Skin epidermis (tissue), 12 donors: ENCODE data around the gene GRID2.

Experiments used
- H3K27ac ChIP-seq, 21 experiments: fragments of 200-600 bp; sonication (generic) in 11 of 21; one replicate each; pipeline ENCODE4 v1.5.0; 2020; ENCODE audit warnings: mild to moderate bottlenecking in 3 of 21, inconsistent platforms in 2 of 21, moderate library complexity in 2 of 21
- H3K4me3 ChIP-seq, 7 experiments: fragments of 200-600 bp; sonication (generic) in 2 of 7; one replicate each; pipeline ENCODE4 v1.5.0; 2020; ENCODE audit warnings: inconsistent platforms in 2 of 7, mild to moderate bottlenecking in 2 of 7, moderate library complexity in 1 of 7

GRID2 gene

DNA sequence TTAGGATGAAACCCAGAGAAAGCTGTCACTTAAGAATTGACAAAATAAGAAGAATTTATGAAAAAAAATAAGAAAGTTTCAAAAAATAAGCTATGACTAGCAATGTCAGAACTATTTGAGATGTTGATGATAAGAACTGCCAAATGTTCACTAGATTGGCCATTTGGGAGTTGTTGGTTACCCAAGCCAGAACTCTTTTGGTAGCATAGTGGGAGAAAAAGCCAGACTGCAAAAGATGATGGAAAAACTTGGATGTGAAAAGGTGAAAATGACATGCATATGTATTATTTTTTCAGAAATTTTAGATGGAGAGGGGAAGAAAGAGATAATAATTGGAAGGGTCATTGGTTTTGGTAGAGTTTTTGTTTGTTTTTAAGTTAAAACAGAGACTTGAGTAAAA is 1127.6 kb downstream of the GRID2 start:
- Histone ChIP-seq H3K4me3 (no peak overlapping the region), H3K27ac (no peak overlapping the region)

DNA sequence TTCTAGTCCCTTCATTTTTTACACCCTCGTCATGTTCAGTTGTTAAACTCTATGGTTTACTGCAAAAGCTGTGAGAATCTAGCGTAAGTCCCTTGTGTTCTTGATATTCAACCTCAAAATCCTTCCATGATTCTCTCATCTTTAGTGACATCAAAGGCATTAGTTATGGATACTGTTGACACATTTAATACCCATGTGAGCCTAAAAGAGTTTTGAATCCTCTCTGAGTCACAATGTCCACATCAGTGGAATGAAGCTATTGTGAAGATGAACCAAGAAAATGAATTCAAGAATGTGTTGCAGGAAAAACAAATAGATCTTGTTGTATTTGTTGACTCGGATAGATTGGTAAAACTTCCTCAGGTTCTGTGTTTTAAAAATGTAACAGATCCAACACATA is 1130.1 kb downstream of the GRID2 start:
- no peak overlapping the region for H3K4me3 ChIP-seq
- H3K27ac ChIP-seq, result no peak overlapping the region

DNA sequence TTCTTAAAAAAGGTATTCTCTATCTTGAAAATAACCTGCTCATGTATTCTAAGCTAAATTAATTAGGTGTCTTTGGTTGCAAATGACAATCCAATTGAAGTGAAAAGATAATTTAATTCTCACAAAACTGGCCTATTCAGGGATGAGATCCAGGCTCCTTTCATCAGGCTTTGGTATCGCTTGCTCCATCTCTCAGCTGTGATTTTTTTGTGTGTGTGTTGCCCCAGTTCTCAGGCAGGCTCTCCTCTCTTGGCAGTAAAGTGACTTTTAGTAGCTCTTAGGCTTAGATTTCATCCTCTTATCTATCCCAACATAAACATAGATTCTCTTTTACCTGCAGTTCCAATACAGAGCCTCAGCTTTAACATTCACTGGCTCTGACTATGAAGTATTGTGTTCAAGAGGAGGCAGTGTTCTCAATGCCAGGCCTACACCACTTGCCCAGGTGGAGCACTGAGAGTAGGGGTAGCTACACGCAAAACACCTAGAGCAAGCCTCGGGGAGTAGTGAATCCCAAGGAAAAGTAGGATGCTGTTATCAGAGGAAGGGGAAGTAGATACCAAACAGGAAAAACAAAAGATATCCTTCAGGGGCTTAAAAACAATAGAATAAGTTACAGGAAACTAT is 1132.3 kb downstream of the GRID2 start:
- Histone ChIP-seq H3K4me3 (no peak overlapping the region), H3K27ac (no peak overlapping the region)

DNA sequence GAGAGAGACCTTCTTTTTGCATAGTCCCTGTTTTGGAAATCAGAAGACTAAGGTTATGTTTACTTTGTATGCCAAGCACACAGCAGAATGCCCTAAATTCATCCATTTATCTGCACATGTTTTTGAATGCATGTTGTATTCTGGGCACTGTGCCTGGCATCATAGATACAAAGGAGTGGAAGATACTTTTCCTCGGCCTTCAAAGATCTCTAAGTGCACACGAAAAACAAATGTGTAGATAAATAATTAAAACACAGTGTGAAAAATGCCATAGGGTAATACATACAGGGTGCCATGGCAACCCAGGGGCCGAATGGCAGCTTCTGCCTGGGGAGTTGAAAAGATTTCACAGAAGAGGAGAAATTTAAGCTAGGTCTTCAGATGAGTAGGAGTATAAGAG is 1134.2 kb downstream of the GRID2 start:
- no peak overlapping the region for H3K27ac ChIP-seq
- H3K4me3 ChIP-seq, result no peak overlapping the region

DNA sequence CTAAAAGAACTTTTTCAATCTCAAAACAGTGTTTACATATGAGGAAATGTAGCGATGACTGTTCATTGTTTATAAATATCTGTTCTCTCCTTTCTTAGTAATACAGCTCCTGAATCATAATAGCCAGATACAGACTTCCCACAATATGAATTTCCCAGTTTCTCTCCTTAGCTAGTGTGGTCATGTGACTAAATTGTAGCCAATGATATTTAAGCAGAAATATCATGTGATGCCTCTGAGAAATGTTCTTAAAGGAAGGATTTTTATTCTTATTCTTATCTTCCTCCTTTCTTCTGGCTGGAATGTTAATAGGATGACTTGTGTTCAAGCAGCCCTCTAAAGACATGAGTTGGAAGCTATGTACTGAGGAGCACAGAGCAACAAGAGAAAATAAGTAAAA is 1141.1 kb downstream of the GRID2 start:
- Histone ChIP-seq H3K27ac (no peak overlapping the region), H3K4me3 (no peak overlapping the region)

DNA sequence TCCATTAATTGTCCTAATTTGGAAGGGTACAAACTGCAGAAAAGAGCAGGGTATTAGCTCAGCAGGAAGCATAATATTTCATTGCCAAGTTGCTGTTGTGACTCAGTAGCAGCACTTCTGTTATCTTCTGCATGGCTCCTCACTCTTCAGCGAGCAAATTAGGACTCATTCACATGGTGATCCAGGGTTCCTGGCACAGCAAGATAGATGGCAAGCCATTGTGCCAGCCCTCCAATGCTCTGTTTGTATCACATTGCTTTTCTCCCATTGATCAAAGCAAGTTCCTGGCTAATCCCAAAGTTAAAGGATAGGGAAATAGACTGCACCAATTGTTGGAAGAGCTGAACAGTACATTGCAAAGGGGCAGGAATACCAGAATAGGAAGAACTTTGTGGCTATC is 1142.3 kb downstream of the GRID2 start:
- Histone ChIP-seq H3K4me3 (no peak overlapping the region), H3K27ac (no peak overlapping the region)

DNA sequence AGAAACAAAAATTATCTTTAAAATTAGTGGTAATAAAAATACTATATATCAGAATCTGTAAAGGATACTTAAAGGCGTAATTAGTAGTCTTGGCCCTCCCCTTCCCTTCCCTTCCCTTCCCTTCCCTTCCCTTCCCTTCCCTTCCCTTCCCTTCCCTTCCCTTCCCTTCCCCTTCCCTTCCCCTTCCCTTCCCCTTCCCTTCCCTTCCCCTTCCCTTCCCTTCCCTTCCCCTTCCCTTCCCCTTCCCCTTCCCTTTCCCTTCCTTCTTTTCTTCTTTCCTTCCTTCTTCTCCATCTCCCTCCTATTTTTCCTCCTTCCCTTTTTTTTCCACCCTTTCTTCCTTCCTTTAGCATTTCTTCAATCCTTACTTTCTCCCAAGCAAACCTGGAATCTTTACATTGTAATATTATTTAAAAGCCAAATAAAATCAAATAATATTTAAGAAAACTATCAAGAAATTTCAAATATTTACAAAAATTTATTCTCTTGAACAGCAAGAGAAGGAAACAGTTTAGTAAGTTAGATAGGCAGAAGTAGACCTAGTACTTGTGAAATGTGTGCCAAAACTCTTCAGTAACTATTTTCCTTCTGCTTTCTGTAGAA is 1145.0 kb downstream of the GRID2 start:
- H3K4me3 ChIP-seq, result no peak overlapping the region
- H3K27ac ChIP-seq, result no peak overlapping the region

DNA sequence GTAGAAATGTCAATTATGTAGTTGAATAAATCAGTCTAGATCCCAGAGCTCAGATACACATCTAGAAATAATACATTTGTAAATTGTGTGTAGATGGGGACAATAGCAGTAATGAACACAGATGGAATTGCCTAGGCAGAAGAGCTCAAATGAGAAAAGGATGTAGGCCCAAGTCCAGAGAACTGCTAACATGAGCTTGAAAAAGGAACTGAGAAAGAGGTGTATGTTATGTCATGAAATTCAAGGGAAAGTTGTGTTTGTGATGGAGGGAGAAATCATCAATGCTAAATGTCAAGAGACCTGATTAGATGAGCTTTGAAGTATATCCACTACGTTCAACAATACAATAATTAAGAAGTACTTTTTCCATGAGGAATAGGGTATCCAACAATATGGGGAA is 1148.2 kb downstream of the GRID2 start:
- no peak overlapping the region for H3K27ac ChIP-seq
- H3K4me3 ChIP-seq, result no peak overlapping the region

DNA sequence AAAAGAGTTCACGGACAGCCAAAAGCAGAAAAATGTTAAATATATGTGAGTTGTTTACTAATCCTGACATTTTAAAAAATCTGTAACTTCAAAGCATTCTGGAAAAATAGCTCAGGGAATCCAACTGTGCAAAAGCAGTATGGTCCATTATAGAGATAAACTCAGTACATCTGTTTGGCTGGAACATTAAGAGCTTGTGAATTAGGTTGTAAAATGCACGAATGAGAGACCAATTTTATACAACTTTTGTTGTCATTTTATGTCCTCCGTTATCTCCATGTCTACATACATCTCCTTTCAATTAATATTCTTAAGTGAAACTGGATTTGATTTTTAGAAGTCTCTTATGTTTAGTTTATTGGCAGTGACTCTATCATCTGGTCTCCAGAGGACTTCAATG is 1157.8 kb downstream of the GRID2 start:
- Histone ChIP-seq H3K27ac (no peak overlapping the region), H3K4me3 (no peak overlapping the region)

DNA sequence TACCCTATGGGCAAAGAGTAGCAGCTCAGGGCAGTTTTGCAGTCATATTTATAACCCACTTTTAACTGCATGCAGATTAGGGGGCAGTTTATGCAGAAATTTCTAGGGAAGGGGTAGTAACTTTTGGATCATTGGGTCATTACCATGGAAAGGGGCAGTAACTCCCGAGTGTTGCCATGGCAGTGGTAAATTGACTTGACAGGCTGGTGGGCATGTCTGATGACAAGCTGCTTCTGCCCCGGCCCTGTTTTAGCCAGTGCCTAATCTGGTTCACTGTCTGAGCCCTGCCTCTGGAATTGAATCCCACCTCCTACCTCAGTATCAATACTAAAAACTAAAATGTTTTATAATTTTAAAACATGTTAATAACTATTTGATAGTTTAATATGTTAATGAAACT is 1162.7 kb downstream of the GRID2 start:
- Histone ChIP-seq H3K27ac (no peak overlapping the region), H3K4me3 (no peak overlapping the region)

DNA sequence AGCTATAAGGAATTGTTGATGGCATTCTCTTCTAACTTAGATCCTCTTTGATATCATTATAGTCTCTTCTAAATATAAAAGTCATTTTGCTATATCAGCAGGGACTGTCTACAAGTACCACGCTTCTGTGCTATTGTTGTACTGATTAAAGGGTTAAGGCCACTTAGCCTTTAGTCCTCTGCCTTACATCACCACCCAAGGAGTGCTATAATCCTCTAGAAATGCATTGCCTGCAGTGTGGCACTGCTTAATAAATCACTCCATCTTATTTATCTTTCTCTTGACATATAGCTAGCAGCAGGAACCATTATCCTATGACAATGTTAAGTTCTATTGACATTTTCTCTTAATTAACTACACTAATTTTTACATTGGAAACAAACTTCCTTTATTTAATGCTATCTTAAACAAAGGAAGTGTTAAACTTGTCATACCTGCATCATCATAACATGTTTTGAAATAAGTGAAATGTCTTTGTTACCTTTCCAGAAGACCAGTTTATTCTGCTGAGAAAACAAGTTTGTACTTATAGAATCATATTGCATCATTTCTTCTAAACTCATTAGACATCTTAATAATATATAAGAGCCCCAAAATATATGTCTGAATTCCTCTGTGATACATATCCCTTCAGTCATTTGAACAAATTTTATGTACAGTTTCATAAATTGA is 1163.9 kb downstream of the GRID2 start:
- no peak overlapping the region for H3K4me3 ChIP-seq
- no peak overlapping the region for H3K27ac ChIP-seq

DNA sequence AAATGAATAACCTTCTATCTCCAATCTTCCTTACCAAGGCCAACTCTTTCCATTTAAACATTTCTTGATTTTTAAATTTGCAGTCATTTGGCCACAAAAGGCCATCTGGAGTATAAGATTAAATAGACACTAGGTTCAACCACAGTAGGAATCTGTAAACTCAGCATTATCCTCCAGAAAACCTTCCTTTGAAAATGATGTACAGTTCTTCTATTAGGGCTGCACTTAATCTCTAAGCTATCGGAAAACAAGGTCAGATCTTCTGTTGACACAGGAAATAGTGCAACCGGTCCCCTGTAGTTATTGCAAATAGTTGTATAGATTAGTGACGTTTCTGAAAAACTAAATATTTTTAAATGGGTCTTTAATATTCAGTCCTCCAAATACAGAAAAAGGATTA is 1165.8 kb downstream of the GRID2 start:
- Histone ChIP-seq H3K27ac (no peak overlapping the region), H3K4me3 (no peak overlapping the region)

DNA sequence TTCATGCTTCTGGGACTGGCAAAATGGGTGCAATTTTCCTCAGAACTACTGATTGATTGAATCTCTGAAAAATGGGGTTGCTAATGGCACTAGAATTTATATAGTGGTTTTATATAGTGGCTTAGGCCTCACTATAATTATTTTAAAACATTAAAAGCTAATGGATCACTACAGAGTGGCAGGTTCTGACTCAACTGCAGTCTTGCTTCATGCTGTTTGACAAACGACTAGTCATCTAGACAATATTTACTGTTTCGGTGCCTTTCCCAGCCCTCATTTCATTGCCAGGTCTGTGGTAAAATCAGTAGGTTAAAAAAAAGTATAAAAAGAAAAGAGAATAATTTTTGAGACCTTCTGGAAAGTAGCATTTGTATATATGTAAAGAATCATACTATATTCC is 1172.0 kb downstream of the GRID2 start:
- H3K4me3 ChIP-seq, result no peak overlapping the region
- no peak overlapping the region for H3K27ac ChIP-seq

DNA sequence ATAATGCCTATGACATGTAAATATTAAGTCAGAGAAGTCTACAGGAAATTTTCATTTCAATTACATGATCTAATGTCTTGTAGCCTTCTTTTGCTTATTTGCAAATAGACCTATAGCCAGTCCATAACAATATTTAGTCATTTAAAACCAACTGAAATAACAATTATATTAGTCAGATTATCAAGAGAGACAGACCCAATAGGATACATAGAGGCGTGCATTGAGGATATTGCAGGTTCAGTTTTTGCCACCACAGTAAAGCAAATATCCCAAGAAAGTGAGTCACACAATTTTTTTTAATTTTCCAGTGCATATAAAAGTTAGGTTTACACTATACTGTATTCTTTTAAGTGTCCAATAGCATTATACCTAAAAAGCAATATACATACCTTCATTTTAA is 1175.0 kb downstream of the GRID2 start:
- H3K27ac ChIP-seq, result no peak overlapping the region
- no peak overlapping the region for H3K4me3 ChIP-seq

DNA sequence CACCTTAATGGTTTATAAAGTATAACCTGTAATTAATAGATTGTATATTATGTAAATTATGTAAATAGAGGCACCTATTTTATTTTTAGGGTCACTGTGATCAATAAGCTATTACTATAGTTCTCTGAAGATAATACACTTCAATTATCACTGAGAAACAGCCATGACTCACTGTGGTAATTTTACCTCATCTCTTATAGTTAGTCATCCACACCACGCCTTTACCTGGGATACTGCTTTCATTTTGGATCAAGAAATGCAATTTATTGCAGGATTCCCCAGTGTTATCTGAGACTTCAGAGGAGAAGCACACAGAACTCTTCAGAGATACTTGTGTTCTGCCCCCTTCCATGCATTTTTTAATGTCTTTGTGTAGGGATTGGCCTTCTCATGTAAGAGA is 1176.7 kb downstream of the GRID2 start:
- H3K27ac ChIP-seq, result no peak overlapping the region
- H3K4me3 ChIP-seq, result no peak overlapping the region

DNA sequence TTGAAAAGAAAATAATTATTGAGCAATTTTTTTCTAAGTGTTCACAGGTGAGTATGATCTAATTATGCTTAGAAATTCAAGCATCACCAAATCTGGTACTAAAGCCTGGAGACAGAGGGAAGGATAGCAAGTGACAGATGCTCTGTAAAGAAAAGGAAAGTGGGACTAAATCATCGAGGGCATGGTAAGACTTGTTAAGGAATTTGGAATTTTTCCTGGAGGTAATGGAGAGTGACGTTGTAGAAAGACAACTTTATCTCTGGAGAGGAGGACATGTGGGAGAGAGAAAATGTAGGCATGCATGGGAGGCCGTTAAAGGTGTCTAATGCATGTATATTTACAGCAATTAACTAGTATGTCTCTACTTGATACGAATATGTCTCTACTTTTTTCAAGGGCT is 1191.6 kb downstream of the GRID2 start:
- H3K4me3 ChIP-seq, result no peak overlapping the region
- no peak overlapping the region for H3K27ac ChIP-seq

DNA sequence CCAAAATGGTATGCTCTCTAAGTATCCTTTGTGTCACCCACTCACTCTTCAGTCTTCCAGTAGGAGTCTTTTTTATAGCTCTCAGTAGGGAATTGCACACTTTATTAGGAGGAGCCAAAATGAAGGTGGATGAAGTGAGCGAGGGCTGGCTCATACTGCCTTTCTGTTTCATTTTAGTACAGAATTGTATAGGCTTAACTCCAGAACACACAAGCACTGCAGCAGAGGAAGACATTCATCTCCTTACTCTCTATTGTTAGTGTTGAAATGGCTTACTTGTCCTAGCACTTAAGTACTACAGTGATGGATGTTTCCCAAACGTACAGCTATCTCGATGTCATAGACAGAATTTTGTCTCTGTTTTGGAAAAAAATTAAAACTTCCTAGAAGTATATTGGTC is 1197.5 kb downstream of the GRID2 start:
- no peak overlapping the region for H3K4me3 ChIP-seq
- H3K27ac ChIP-seq, result no peak overlapping the region

DNA sequence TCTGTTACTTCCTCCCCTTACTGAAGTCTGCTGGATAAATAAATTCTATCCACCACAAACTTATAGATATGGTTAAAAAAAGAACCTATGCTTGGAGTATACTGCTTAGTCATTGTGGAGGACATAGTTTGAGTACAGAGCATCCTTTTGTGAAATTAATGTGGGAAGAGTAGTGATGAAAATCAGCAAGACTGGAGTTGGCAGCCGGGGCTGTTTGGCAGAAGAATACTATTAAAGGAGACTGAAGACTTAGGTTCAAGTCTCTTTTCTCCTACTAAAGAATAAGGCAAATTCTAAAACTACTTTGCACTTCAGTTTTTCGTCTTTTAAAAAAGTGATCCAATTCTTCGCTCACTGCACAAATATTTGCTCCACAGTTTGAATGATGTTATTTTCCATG is 1198.2 kb downstream of the GRID2 start:
- Histone ChIP-seq H3K4me3 (no peak overlapping the region), H3K27ac (no peak overlapping the region)

DNA sequence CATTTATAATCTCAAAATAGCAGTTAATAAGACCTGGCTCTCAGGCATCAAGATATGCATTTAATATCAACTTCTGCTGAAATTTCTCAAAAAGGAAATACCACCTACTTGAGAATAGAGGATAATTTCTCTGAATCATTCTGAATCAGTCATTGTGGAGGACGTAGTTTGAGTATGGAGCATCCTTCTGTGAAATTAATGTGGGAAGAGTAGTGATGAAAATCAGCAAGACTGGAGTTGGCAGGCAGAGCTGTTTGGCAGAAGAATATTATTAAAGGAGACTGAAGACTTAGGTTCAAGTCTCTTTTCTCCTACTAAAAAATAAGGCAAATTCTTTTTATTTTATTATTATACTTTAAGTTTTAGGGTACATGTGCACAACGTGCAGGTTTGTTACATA is 1199.2 kb downstream of the GRID2 start:
- H3K4me3 ChIP-seq, result no peak overlapping the region
- H3K27ac ChIP-seq, result no peak overlapping the region

DNA sequence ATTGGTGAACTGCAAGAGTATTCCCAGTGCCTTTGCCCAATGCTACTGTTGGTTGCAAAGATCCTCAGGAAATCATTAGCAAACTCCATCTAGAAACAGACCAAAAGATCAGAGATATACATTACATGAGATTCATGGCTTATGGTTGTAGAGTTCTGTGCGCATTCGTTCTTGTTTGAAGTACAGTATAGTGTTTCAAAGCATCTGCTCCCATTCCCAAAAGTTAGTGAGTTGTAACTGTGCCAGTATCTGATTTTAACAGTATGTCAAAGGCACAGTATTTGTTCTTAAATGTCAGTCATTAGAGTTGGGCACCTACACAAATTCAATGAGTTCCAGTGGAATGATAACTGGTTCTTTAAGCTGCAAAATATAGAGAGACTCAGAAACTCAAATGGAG is 1210.1 kb downstream of the GRID2 start:
- Histone ChIP-seq H3K4me3 (no peak overlapping the region), H3K27ac (no peak overlapping the region)

DNA sequence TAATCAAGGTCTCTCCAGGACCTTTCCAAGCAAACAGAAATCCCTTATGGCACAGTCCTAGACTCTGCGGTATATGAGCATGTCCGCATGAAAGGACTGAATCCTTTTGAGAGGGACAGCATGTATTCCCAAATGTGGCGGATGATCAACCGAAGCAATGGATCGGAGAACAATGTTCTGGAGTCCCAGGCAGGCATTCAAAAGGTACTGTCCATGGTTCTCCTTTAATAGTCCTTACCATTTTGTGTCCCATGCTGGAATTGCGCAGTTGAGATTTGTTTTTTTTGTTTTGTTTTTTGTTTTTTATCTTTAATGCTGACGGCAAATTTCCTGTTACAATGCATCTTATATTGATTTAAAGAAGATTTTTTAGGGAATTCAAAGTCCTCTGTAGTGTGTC is 1211.4 kb downstream of the GRID2 start:
- no peak overlapping the region for H3K4me3 ChIP-seq
- H3K27ac ChIP-seq, result no peak overlapping the region
